Measurements from ENCODE around the gene KDM4C. TPM values are rescaled to one million over a fixed set of nuclear protein-coding genes. Genes with fewer than 3 reads are reported as not detected.
A peak's percentile ranks its signal among the peaks of the same experiment; 100 is the strongest.

The KDM4C gene
- total and polyA plus RNA-seq, 2 of the 13 experiments (the other 11 are each of a cell fraction or from before 2014, with no cell fraction given), result 19.4 to 23.6 TPM

GRCh38 chr9:6897898-6898302, 140.1 kb downstream of the KDM4C start (continued):
- no peak for TF ChIP-seq SUZ12 (IDR thresholded peaks at IDR 0.05; ENCODE audit: low read depth, low read length)
- no peak for TF ChIP-seq PHB2 (IDR thresholded peaks at IDR 0.05; ENCODE audit: partially characterized antibody)
- no peak for TF ChIP-seq TAF1 (CRISPR knock-in tag; IDR thresholded peaks at IDR 0.05)
- peak; percentile 81 for TF ChIP-seq PHF21A (CRISPR knock-in tag; IDR thresholded peaks at IDR 0.05)
- TF ChIP-seq ZNF335 (CRISPR knock-in tag; IDR thresholded peaks at IDR 0.05), result no peak
- no peak for TF ChIP-seq LRRFIP1 (CRISPR knock-in tag; conservative IDR thresholded peaks at IDR 0.05)
- TF ChIP-seq ZNF143 (CRISPR knock-in tag; IDR thresholded peaks at IDR 0.05), result no peak
- TF ChIP-seq ETV6 (CRISPR knock-in tag; conservative IDR thresholded peaks at IDR 0.05), result no peak
- TF ChIP-seq ZNF629 (CRISPR knock-in tag; conservative IDR thresholded peaks at IDR 0.05), result 0 out of 2 replicates have a peak, but pooled peaks have one; percentile 26
- TF ChIP-seq ONECUT2 (CRISPR knock-in tag; IDR thresholded peaks at IDR 0.05), result peak; percentile 23; the same call in 1 of the 2 replicates
- TF ChIP-seq HDAC1 (CRISPR knock-in tag; IDR thresholded peaks at IDR 0.05), result peak; percentile 54; the same call in 1 of the 2 replicates
- TF ChIP-seq FLYWCH1 (CRISPR knock-in tag; IDR thresholded peaks at IDR 0.05), result no peak
- TF ChIP-seq, protein P1, sequence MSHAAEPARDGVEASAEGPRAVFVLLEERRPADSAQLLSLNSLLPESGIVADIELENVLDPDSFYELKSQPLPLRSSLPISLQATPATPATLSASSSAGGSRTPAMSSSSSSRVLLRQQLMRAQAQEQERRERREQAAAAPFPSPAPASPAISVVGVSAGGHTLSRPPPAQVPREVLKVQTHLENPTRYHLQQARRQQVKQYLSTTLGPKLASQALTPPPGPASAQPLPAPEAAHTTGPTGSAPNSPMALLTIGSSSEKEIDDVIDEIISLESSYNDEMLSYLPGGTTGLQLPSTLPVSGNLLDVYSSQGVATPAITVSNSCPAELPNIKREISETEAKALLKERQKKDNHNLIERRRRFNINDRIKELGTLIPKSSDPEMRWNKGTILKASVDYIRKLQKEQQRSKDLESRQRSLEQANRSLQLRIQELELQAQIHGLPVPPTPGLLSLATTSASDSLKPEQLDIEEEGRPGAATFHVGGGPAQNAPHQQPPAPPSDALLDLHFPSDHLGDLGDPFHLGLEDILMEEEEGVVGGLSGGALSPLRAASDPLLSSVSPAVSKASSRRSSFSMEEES (CRISPR knock-in tag; IDR thresholded peaks at IDR 0.05), result peak; percentile 44; the same call in 1 of the 2 replicates
- 0 out of 2 replicates have a peak, but pooled peaks have one; percentile 44 for TF ChIP-seq ZNF24 (IDR thresholded peaks at IDR 0.05)
- no peak for TF ChIP-seq ZNF768 (CRISPR knock-in tag; IDR thresholded peaks at IDR 0.05)
- TF ChIP-seq PAWR (CRISPR knock-in tag; IDR thresholded peaks at IDR 0.05; ENCODE audit: borderline replicate concordance), result no peak
- TF ChIP-seq ADNP (CRISPR knock-in tag; IDR thresholded peaks at IDR 0.05), result no peak
- TF ChIP-seq ZNF790 (CRISPR knock-in tag; IDR thresholded peaks at IDR 0.05; ENCODE audit: borderline replicate concordance), result no peak
- TF ChIP-seq PHF5A (CRISPR knock-in tag; IDR thresholded peaks at IDR 0.05; ENCODE audit: low read depth, unreplicated experiment), result no peak
- no peak for TF ChIP-seq ZNF451 (CRISPR knock-in tag; IDR thresholded peaks at IDR 0.05)
- TF ChIP-seq ZNF7 (CRISPR knock-in tag; IDR thresholded peaks at IDR 0.05), result no peak
